ENCODE data around the gene EPO. TPM values are rescaled to one million over a fixed set of nuclear protein-coding genes. Genes with fewer than 3 reads are reported as not detected.

Gene EPO
- total and polyA plus RNA-seq, 2 donors (not counting 1 experiment from before 2014, with no cell fraction given) = 0.10 TPM; not detected in 1

DNA sequence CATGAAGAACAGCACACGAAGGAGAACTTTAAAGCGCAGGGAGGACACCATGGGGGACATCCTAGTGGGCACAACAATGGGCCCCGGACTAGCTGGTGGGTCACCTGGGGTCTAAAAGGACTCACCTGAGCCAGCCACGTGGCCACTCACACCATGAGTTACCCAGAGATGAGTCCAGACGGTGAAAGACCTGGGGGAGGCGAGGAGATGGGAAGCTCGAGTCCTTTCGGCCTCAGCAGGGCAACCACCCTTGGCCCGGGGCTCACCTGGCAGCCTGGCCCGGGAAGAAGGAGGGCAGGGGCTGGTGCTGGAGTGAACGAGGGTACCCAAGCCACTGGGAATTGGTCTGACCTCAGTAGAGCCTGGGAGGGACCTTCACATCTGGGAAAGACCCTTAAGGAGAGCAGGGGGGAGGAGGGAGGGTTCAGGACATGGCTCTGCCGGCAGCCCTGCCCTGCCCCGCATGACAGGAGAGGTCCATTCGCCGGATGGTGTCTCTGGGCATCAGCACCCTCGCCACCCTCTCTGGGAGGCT lies 31.9 kb upstream of the EPO start:
- ChIA-PET POLR2A (no interaction called here), CTCF (interaction anchor here (1.3 to 9.8 kb wide), 5 partner anchors 12 to 164 kb away, joined by 3 to 85 read pairs (median 49); partner anchors contain the start of genes POP7 and SLC12A9)
- Histone ChIP-seq H3K36me3 (replicated peaks in 1 of 2; ENCODE audit: control extremely low read depth in 1 of 2, control insufficient read depth in 1 of 2, extremely low read depth in 1 of 2, insufficient read depth in 2 of 2, low read length in 1 of 2) (peaks cover 0 to 66% of the 10 kb centered on the region in 2 experiments), H3K4me3 (ENCODE audit: control extremely low read depth in 1 of 5, extremely low read depth in 1 of 5, insufficient read depth in 1 of 5, low read depth in 2 of 5, low read length in 4 of 5) (no peak overlapping the region), H3K9me3 (ENCODE audit: control extremely low read depth in 1 of 3, control insufficient read depth in 2 of 3, insufficient read depth in 1 of 3, low read length in 2 of 3) (no peaks in the 10 kb centered on the region), H4K20me1 (ENCODE audit: control insufficient read depth, insufficient read depth, low read length, poor library complexity, severe bottlenecking) (peaks cover 96% of the 10 kb centered on the region), H2AFZ (ENCODE audit: insufficient read depth, low read depth, low read length, poor library complexity, severe bottlenecking) (no peak overlapping the region), H3K27ac (ENCODE audit: low read length in 2 of 2) (no peak overlapping the region), H3K9ac (ENCODE audit: low read length) (no peak overlapping the region), H3K27me3 (replicated peaks in 1 of 4; ENCODE audit: control extremely low read depth in 1 of 4, control insufficient read depth in 3 of 4, insufficient read depth in 4 of 4, low read length in 3 of 4) (no peaks in the 10 kb centered on the region), H3K79me2 (ENCODE audit: control insufficient read depth, insufficient read depth, low read length) (peaks cover 68% of the 10 kb centered on the region), H3K4me2 (replicated peaks; ENCODE audit: low read depth, low read length, poor library complexity, severe bottlenecking) (no peak overlapping the region), H3K4me1 (ENCODE audit: control insufficient read depth in 2 of 2, insufficient read depth in 2 of 2, low read length in 2 of 2) (peaks cover 36 to 37% of the 10 kb centered on the region in 2 donors)
- intact Hi-C loops (cut with micrococcal nuclease) = no loop called here
- WGBS (ENCODE audit: insufficient coverage) = 97% methylated on average over 15 of the region's 16 CpGs
- H3K4me3 Mint-ChIP-seq = peak overlapping the region; percentile 3
- no peak overlapping the region for H3K27ac Mint-ChIP-seq
- DNase-seq = no peak
- no peak for ATAC-seq (ENCODE audit: low read depth)
- H3K27me3 Mint-ChIP-seq = no peaks in the 10 kb centered on the region
- no peaks in the 10 kb centered on the region for H3K9me3 Mint-ChIP-seq (ENCODE audit: insufficient read depth)
- TF ChIP-seq, protein P1, sequence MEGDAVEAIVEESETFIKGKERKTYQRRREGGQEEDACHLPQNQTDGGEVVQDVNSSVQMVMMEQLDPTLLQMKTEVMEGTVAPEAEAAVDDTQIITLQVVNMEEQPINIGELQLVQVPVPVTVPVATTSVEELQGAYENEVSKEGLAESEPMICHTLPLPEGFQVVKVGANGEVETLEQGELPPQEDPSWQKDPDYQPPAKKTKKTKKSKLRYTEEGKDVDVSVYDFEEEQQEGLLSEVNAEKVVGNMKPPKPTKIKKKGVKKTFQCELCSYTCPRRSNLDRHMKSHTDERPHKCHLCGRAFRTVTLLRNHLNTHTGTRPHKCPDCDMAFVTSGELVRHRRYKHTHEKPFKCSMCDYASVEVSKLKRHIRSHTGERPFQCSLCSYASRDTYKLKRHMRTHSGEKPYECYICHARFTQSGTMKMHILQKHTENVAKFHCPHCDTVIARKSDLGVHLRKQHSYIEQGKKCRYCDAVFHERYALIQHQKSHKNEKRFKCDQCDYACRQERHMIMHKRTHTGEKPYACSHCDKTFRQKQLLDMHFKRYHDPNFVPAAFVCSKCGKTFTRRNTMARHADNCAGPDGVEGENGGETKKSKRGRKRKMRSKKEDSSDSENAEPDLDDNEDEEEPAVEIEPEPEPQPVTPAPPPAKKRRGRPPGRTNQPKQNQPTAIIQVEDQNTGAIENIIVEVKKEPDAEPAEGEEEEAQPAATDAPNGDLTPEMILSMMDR (IDR thresholded peaks at IDR 0.05) = no peak
- no peak for TF ChIP-seq EZH2 (IDR thresholded peaks at IDR 0.05; ENCODE audit: borderline replicate concordance, insufficient read depth, low read depth, low read length, poor library complexity, severe bottlenecking)
- peaks cover 39% of the 10 kb centered on the region for H3K4me1 Mint-ChIP-seq
